HEK293T (cell line): ENCODE results near the gene STAT5B.

ENCODE experiments used
- BHLHE40 ChIP-seq: fragments of 450-650 bp; IDR thresholded peaks from 2 replicates; pipeline ENCODE4 v1.6.1; 2016; ENCODE audit warnings: mild to moderate bottlenecking, moderate library complexity, borderline replicate concordance
- CTBP1 ChIP-seq: fragments of 450-650 bp; IDR thresholded peaks from 2 replicates; pipeline ENCODE4 v1.6.1; 2016; ENCODE audit warnings: borderline replicate concordance
- FOXA1 ChIP-seq: fragments of 450-650 bp; IDR thresholded peaks from 2 replicates; pipeline ENCODE4 v1.6.1; 2016; ENCODE audit warnings: mild to moderate bottlenecking
- LEF1 ChIP-seq: fragments of 450-650 bp; IDR thresholded peaks from 2 replicates; pipeline ENCODE4 v1.6.1; 2017; ENCODE audit warnings: mild to moderate bottlenecking, borderline replicate concordance
- NFRKB ChIP-seq: fragments of 450-650 bp; IDR thresholded peaks from 2 replicates; pipeline ENCODE4 v1.6.1; 2016; ENCODE audit warnings: mild to moderate bottlenecking, moderate library complexity
- SP1 ChIP-seq: fragments of 450-650 bp; IDR thresholded peaks from 2 replicates; pipeline ENCODE4 v1.6.1; 2017
- SUZ12 ChIP-seq: fragments of 450-650 bp; IDR thresholded peaks from 2 replicates; pipeline ENCODE4 v1.6.1; 2016; ENCODE audit warnings: mild to moderate bottlenecking
- TARDBP ChIP-seq: fragments of 450-650 bp; IDR thresholded peaks from 2 replicates; pipeline ENCODE4 v1.6.1; 2016
- ZNF384 ChIP-seq: fragments of 450-650 bp; IDR thresholded peaks from 2 replicates; pipeline ENCODE4 v1.6.1; 2016

- TF ChIP-seq SUZ12 (no peak), ZNF384 (no peak), FOXA1 (no peak), BHLHE40 (no peak), LEF1 (no peak), SP1 (no peak), TARDBP (no peak), NFRKB (no peak), CTBP1 (no peak)
These were observed 448 bp downstream of the STAT5B start for GRCh38 chr17:42275527-42276358.
